SK-MEL-5 (cell line): ENCODE data around the gene PLEKHG5. TPM values are rescaled to one million over a fixed set of nuclear protein-coding genes. Genes with fewer than 3 reads are reported as not detected.

Experiments
- DNase-seq: peaks from one replicate; pipeline ENCODE4 v3.0.0-alpha.2; 2016; ENCODE audit warnings: low read depth, low spot score
- in situ Hi-C: cut with HindIII; loops from 2 replicates; pipeline ENCODE4 v1.10.0; 2016; ENCODE audit warnings: low sequenced_read_pairs, high pct_unique_total_duplicates, low pct_unique_long_range_greater_than_20kb
- total RNA-seq: library from RNA; depleted of rRNA; stranded (reverse); fragments of >200 nt; shearing (Covaris generic); gene quantifications from 2 replicates; pipeline ENCODE4 v1.2.3, GENCODE V29; 2014

The PLEKHG5 gene
- total RNA-seq, 1 experiment from 2014 or later = 2.7 TPM

DNA sequence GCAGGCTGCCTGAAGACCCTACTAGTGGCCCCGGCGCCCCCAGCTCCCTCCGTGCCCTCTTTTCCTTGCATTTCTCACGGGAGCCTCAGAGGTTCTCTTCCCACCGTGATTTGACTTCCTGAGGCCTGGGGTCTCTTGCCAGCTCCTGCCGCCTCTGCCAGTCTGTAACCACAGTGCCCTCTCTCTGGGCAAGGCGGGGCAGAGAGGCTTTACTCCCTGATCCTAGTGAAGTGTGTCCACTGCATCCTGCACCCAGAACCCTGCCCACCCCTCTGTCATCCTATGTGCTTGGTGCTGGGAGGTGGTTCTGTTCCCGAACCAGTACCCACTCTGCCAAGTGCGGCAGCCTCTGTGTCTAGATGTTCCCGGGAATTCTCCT lies 64.5 kb downstream of the PLEKHG5 start:
- in situ Hi-C loops = no loop called here
- no peak for DNase-seq

DNA sequence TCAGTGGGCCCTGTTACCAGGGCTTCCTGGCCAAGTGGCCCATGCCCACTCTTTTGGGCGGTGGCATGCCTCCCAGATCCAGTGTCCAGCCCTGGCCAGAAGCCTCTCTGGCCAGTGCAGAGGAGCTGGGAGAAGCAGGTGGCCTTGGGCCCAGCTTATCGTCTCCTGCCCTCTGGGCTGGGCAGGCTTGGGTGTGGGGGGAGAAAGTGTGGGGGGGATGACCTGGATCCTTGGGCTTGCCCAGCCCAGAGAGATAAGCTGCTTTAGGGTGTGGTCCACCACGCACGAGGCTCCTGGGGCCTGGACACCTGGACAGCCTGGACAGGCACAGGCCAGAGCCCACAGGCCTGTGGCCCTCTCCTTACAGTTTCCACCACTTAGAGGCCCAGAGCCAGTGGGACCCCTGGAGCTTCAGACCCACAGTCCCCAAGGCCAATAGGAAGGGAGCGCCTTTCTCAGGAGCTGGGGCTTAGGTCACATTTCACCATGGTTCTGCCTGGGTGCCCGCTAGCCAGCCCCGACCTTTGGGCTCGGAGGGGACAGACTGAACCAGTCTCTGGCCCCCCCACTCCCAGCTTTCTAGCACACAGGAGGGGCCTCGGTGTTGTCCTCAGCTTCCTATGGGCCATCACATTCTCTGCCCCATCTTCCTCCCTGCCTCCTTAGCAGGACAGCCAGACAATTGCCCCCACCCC lies 65.0 kb downstream of the PLEKHG5 start:
- in situ Hi-C loops = no loop called here

GRCh38 chr1:6425658-6426057 lies 65.8 kb downstream of the PLEKHG5 start:
- in situ Hi-C loops = no loop called here
- DNase-seq = no peak

More for the DNA sequence above, 65.0 kb downstream of the PLEKHG5 start:
- no peak for DNase-seq

DNA sequence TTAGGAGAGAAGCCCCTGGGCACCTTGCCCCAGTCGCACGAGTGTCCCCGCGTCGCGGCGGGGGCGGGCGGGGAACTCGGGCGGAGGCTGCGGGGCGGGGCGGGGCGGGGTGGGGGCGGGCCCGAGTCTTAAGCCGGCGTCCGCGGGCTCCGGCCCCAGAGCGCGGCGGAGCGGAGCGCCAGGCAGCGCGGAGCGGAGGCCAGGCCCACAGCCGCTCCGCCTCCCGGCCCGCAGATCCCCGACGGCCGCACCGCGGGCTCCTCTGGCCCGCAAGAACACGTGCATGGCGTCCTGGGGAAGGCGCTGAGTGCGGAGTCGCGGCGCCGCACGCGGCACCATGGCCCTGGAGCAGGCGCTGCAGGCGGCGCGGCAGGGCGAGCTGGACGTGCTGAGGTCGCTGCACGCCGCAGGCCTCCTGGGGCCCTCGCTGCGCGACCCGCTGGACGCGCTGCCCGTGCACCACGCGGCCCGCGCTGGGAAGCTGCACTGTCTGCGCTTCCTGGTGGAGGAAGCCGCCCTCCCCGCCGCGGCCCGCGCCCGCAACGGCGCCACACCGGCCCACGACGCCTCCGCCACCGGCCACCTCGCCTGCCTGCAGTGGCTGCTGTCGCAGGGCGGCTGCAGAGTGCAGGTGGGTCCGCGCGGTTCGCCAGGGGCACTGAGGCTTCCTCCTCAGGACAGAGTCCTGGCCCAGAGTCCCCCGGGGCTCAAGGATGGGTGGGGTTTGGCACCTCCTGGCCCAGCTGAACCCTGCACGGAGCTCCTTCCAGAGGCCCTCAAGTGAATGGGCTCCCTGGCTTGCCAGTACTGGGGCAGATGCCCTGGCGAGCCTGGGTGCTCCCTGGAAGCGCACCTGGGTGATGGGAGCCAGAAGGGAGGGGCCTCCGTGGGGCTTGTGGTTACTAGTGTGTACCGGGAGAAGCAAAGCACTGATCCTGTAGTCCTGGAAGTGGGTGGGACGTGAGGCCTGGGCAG lies 66.6 kb downstream of the PLEKHG5 start, which contains the start of gene ESPN:
TSS of gene ESPN (plus strand) at position 158 of the 975 bp plus-strand sequence. CDS start at position 338, 180 bp downstream.
- in situ Hi-C loops = no loop called here
- no peak for DNase-seq

DNA sequence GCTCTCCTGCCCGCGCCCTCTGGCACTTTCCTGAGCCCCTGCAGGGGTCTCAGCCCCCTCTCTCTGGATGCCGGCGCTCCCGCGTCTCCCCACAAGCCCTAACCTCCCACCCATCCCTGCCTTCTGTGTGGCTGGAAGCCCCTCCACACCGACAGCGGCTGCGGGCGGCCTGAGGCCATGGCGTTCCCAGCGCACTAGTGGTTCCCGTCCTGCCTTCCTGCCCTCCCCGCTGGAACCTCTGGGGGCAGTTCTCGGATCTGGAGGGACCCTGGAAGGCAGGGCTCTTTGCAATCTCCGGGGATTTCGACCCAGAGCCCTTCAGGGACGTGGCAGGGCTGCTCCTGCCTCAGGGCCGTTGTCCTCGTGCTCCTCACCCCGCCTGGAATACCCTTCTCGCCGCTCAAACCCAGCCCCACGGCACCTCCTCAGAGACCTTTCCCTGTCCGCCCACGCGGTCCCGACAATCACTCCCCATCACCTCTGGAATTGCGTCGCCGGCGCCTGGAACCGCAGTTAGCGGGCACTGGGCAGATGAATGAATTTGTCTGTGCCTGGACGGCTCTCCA lies 67.4 kb downstream of the PLEKHG5 start:
- in situ Hi-C loops = no loop called here
- DNase-seq = no peak

DNA sequence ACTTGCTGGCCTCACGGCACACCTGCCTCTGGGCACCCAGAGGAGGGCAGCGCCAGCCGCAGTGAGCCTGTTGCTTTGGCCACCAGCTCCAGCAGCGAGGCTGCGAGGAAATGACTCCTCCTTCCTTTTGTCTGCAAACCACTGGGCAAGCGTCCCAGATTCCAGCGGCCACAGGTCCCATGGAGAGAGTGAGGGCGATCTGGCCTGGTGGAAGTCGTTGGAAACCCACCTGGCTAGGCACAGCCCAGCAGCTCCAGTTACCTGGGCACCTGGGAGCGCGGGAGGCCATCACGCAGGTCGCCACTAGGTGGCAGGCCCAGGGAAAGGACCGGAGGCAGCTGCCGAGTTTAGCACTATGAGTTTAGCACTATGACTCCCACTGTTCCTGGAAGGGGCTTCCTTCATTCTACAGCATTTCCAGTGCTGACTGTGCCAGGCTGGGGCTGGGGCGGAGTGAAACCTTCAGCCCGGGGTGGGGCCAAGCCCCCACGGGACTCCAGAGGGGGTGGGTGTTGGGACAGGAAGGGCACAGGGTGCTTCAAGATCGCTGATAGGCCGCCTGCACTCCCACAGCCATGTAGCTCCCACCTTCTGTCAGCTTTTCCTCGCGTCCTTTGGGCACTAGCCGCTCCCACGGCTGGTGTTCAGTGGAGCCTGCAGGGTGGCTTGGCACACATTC lies 68.0 kb downstream of the PLEKHG5 start:
- in situ Hi-C loops = no loop called here
- DNase-seq = peak; percentile 45

GRCh38 chr1:6421266-6421665 lies 70.2 kb downstream of the PLEKHG5 start:
- in situ Hi-C loops = no loop called here
- DNase-seq = no peak

GRCh38 chr1:6420454-6421042 lies 70.9 kb downstream of the PLEKHG5 start:
- DNase-seq = no peak
- in situ Hi-C loops = no loop called here

DNA sequence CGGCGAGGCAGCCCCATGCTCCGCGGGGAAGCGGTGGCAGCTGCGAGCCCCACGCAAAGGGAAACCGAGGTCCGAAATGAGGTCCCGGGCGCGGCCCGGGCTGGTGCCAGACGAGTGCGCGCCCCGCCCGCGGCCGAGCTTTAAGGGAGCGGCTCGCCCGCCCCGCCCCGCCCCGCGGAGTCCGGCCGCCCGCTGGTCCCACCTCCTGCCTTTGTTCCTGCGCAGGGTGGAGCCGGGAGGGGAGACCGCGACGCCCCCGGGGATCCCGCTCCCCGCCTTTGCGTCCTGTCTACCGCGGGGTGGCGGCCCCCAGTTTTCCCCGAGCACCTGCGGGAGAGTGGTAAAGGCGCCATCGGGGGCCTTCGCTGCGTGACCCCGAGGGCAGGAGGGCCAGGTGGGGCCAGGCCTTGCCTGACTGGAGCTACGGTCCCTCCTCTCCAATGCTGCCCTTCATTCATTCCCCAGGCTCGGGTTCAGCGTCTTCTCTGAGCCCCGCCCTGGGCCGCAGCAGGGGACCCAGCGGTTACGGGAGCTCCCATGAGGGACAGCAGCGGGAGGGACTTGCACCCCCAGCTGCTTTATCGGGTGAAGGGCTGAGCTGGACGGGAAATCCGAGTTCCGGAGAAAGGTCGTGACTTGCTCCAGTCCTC lies 71.5 kb downstream of the PLEKHG5 start, which contains the start of gene HES2:
TSS of gene HES2 (minus strand) at position 116 of the 650 bp plus-strand sequence. CDS start at position 17, 99 bp downstream.
- DNase-seq = no peak
- in situ Hi-C loops = no loop called here

GRCh38 chr1:6419397-6419803 lies 72.1 kb downstream of the PLEKHG5 start:
- no peak for DNase-seq
- in situ Hi-C loops = no loop called here

GRCh38 chr1:6418668-6419396 lies 72.6 kb downstream of the PLEKHG5 start:
- in situ Hi-C loops = no loop called here
- DNase-seq = no peak

DNA sequence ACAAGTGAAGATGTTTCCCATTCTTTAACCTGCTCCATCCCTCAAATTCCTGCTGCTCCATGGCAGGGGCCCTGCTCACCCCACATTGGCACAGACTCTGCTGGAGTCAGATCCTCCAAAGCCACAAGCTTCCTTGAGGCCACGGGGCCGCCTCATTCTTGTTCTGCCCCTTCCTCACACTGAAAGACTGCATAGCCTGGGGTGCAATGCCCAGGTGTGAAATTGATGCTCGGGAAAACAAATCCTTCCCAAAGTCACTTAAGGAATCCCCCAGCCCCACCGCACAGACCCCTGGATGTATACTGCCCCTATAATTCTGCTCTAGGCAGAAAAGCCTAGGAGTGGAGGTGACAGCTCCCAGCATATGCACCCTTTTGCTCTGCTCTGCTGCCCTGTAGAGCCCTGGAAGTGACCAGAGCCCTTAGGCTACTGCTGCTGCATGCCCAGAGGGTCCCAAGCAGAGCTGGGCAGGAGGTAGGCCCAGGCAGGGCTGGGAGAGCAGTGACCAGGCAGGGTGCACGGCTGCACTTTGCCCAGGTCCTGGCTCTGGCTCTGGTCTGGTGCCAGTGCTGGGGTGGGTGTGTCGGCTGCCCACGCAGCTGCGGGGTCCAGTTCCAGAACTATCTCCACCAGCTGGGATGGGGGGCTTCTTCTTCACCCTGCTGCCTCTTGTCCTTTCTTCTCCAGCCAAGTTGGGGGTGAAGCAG lies 73.4 kb downstream of the PLEKHG5 start:
- no peak for DNase-seq
- in situ Hi-C loops = no loop called here
